ENCODE measurements around the gene RHOT2.

GRCh38 chr16:645852-646678 is 21.9 kb upstream of the RHOT2 start:
- TF ChIP-seq CTCF (conservative IDR thresholded peaks at IDR 0.05) = no peak
- TF ChIP-seq EZH2 (IDR thresholded peaks at IDR 0.05; ENCODE audit: low read depth) = no peak

All from PC-9 (cell line).